Activated gamma-delta T cell treated with Interleukin-2 at 50 U/mL for 16 hours (primary cell): ENCODE data around the gene AS3MT.

Experiments
- DNase-seq: peaks from one replicate; pipeline ENCODE4 v3.0.0-alpha.2; 2020

The AS3MT gene

DNA sequence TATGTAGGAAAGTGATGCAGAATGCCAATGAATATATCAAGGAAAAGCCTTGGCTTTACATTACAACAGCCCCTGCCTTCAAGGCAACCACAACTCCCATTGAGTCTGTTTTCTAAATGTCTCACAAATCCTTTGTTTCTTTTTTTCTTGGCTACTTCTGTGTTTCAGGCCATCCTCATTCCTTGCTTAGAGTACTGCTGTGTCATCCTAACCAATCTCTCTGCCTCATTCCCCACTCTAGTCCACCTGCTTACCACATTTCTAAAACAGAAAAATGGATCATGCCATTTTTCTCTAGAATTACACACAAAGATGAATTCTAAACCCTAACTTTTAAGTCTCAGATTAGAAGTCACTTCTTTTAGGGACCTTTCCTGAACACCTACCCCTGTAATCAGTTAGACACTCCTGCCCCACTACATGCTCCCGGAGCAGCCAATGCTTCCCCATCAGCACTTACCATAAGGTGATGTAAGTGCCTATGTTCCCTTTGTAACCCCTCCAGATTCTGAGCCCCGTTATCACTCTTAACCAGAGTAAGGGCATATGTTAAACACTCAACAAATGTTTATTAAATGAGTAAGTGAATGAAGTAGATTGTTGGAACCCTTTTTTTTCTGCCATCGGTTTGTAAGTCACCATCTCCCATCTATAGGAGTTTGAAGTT, 12.4 kb upstream of the AS3MT start:
- no peak for DNase-seq

DNA sequence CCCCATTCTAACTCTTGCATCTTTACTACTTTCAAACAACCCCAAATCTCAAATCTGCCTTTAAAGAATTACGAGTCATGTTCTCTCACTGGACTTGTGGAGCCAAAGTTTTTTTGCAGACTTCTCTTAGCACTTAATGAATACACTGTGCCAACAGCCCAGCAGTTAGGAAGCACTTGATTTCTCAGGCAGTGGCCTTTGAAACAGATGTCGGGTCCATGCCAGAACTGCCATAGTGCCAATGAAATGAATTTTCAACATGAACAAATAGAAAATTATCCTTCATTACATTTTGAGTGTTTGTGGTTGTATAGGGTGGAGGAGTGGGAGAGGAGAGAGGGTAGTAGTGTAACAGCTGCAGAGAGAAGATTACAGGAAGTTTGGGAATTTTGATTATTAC, 9.4 kb upstream of the AS3MT start:
- DNase-seq, result no peak

- DNase-seq, result no peak
Measured at GRCh38 chr10:102863660-102864059, 5.6 kb upstream of the AS3MT start.

GRCh38 chr10:102865620-102866019, 3.6 kb upstream of the AS3MT start:
- no peak for DNase-seq

DNA sequence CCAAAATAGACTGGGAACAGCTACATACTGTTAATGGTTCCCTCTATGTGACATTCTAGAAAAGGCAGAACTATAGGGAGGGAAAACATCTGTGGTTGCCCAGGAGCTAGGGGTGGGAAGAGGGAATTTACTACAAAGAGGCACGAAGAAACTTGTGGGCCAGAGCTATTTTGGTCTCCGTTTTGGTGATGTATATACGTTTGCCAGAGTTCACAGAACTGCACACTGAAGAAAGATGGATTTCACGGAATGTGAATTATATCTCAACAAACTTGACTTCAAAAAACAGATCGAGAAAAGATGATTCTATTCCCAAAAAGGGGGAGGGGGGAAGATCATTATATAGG, 386 bp upstream of the AS3MT start:
- DNase-seq, result no peak

- no peak for DNase-seq
Measured at GRCh38 chr10:102870221-102870620, 951 bp downstream of the AS3MT start.

DNA sequence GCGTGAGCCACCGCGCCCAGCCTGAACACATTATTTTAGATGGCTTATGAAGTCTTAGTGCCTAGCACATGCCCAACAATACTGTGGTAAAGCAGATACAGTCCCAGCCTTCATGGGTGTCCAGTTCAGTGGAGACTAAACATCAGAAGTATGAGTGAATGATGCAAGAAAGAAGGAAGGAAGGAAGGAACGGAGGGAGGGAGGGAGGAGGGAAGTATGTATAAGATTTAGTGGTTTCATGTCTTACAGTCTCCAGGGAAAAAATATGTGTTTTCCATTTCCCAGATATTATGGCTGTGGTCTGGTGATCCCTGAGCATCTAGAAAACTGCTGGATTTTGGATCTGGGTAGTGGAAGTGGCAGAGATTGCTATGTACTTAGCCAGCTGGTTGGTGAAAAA, 2.9 kb downstream of the AS3MT start:
- no peak for DNase-seq

- DNase-seq, result no peak
Measured at GRCh38 chr10:102876747-102877153, 7.5 kb downstream of the AS3MT start.

GRCh38 chr10:102878629-102879028, 9.4 kb downstream of the AS3MT start:
- DNase-seq, result no peak

GRCh38 chr10:102880256-102880655, 11.0 kb downstream of the AS3MT start:
- no peak for DNase-seq

GRCh38 chr10:102888048-102888447, 18.8 kb downstream of the AS3MT start:
- DNase-seq, result no peak

- no peak for DNase-seq
Measured at GRCh38 chr10:102894466-102895213, 25.4 kb downstream of the AS3MT start.

- no peak for DNase-seq
Measured at GRCh38 chr10:102900006-102900405, 30.7 kb downstream of the AS3MT start.

GRCh38 chr10:102904346-102904745, 35.1 kb downstream of the AS3MT start:
- no peak for DNase-seq

- no peak for DNase-seq
Measured at GRCh38 chr10:102906507-102906906, 37.2 kb downstream of the AS3MT start.

GRCh38 chr10:102914781-102915180, 45.5 kb downstream of the AS3MT start:
- DNase-seq, result no peak

DNA sequence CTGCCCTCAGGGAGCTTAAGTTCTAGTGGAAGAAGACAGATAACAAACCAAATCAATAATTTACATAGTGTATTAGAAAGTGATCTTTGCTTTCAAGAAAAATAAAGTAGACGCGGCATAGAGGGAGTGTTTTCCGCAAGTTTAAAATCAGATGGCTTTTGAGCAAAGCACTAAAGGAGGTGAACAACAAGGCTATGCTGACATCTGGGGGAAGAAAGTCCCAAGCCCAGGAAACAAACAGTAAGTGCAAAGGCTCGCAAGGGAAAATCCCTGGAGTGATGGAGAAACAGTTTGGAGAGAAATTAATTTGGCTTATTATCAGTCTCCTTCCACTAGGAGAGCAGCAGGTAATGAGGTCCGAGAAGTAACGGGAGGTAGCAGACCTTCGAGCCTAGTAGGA, 46.9 kb downstream of the AS3MT start:
- DNase-seq, result no peak

DNA sequence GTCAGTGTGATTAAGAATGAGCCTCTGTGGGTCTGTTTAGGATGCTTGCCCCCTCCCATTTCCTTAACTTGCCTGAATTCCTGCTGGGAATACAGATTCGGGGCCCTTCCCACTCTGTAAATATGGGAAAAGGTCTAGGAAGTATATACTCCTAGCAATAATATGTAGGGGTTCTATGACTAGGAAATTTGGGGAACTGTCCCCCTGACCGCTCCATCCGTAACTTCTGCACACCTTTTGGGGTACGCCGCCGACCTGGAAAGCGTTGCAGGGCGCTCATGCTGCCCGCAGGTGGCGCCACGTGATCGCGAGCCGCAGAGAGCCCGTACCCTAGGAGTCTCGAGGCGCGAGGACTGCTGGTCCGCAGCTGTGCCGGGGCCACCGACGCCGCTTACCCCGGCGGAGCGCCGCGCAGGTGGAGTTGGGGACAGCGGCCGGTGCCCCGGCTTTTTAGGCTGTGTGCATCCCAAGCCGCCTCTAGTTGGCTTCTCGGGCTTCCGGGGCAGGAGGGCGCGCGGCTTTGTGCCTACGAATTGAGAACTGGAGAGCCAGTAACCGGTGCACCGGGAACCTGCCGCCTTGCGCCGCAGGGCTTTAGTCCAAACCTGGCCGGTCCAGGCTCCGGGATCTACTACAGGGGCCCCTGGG, 48.2 kb downstream of the AS3MT start:
- DNase-seq, result peak; percentile 78

GRCh38 chr10:102917962-102918816, 48.9 kb downstream of the AS3MT start, which contains the start of gene CNNM2:
TSS of gene CNNM2 (plus strand) at chr10:102918294. CDS start at chr10:102918481, 187 bp downstream.
- DNase-seq, result peak; percentile 100

DNA sequence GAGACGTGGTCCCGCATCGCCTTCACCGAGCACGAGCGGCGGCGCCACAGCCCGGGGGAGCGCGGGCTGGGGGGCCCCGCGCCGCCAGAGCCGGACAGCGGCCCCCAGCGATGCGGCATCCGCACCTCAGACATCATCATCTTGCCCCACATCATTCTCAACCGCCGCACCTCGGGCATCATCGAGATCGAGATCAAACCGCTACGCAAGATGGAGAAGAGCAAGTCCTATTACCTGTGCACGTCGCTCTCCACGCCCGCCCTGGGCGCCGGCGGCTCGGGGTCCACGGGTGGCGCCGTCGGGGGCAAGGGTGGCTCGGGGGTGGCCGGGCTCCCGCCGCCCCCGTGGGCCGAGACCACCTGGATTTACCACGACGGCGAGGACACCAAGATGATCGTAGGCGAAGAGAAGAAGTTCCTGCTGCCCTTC, 49.6 kb downstream of the AS3MT start:
- DNase-seq, result peak; percentile 27

GRCh38 chr10:102919246-102919959, 50.1 kb downstream of the AS3MT start:
- DNase-seq, result peak; percentile 6

- DNase-seq, result no peak
Measured at GRCh38 chr10:102919992-102920739, 50.9 kb downstream of the AS3MT start.
